Tibial nerve (tissue), 3 donors: ENCODE results near the gene ANO10.

Experiments
- POLR2A ChIP-seq, 2 donors: fragments of 450-650 bp; IDR thresholded peaks; one replicate each; pipeline ENCODE4 v1.6.1; 2017; ENCODE audit warnings: antibody characterized with exemption in 2 of 2, mild to moderate bottlenecking in 2 of 2, moderate library complexity in 2 of 2
- TF ChIP-seq, protein P1 (sequence below), 5 experiments: fragments of 200-600 bp in 3 of 5; fragments of 450-650 bp in 2 of 5; sonication (generic) in 3 of 5; IDR thresholded peaks; one replicate each; pipeline ENCODE4 v1.5.1; 2016 to 2019; ENCODE audit warnings: antibody characterized with exemption in 5 of 5, mild to moderate bottlenecking in 3 of 5, moderate library complexity in 2 of 5

- TF ChIP-seq POLR2A (IDR thresholded peaks at IDR 0.05): no peak
- TF ChIP-seq, protein P1, sequence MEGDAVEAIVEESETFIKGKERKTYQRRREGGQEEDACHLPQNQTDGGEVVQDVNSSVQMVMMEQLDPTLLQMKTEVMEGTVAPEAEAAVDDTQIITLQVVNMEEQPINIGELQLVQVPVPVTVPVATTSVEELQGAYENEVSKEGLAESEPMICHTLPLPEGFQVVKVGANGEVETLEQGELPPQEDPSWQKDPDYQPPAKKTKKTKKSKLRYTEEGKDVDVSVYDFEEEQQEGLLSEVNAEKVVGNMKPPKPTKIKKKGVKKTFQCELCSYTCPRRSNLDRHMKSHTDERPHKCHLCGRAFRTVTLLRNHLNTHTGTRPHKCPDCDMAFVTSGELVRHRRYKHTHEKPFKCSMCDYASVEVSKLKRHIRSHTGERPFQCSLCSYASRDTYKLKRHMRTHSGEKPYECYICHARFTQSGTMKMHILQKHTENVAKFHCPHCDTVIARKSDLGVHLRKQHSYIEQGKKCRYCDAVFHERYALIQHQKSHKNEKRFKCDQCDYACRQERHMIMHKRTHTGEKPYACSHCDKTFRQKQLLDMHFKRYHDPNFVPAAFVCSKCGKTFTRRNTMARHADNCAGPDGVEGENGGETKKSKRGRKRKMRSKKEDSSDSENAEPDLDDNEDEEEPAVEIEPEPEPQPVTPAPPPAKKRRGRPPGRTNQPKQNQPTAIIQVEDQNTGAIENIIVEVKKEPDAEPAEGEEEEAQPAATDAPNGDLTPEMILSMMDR (IDR thresholded peaks at IDR 0.05): no peak
Observed at GRCh38 chr3:43534675-43535074, 87.1 kb downstream of the ANO10 start.
